Keratinocyte (primary cell): ENCODE measurements around the gene RTP2. TPM values are rescaled to one million over a fixed set of nuclear protein-coding genes. Genes with fewer than 3 reads are reported as not detected.
A peak's percentile ranks its signal among the peaks of the same experiment; 100 is the strongest.

ENCODE experiments used
- DNase-seq: peaks from one replicate; pipeline ENCODE4 v3.0.0-alpha.2; 2011; ENCODE audit warnings: low read depth, missing footprints, low spot score
- FAIRE-seq: peaks from 2 replicates; lab custom pipeline; 2011; peaks lifted over from hg19 to GRCh38; lab: Jason Lieb, UNC
- H2AFZ ChIP-seq: 2 replicates; pipeline ENCODE4 v1.6.0; 2012; ENCODE audit warnings: low read length, control low read depth, inconsistent platforms; ENCODE audit not compliant: control insufficient read depth
- H3K27ac ChIP-seq: 2 replicates; pipeline ENCODE4 v1.5.1; 2011; ENCODE audit warnings: low read length; ENCODE audit not compliant: control insufficient read depth, insufficient read depth
- H3K27me3 ChIP-seq: 3 replicates; pipeline ENCODE4 v1.6.0; 2011; ENCODE audit warnings: low read length; ENCODE audit not compliant: control insufficient read depth, insufficient read depth; ENCODE audit errors: extremely low read depth
- H3K36me3 ChIP-seq, 2 experiments: 2 replicates in 1 of 2; 3 replicates in 1 of 2; pipeline ENCODE4 v1.5.1; 2011; ENCODE audit warnings: low read length in 2 of 2, mild to moderate bottlenecking in 1 of 2; ENCODE audit not compliant: control insufficient read depth in 2 of 2, insufficient read depth in 2 of 2; ENCODE audit errors: extremely low read depth in 1 of 2
- H3K4me1 ChIP-seq: 3 replicates; pipeline ENCODE4 v1.5.1; 2011; ENCODE audit warnings: low read length; ENCODE audit not compliant: control insufficient read depth, insufficient read depth; ENCODE audit errors: extremely low read depth
- H3K4me2 ChIP-seq: 3 replicates; pipeline ENCODE4 v1.6.0; 2011; ENCODE audit warnings: low read depth, low read length; ENCODE audit not compliant: control insufficient read depth, insufficient read depth; ENCODE audit errors: extremely low read depth
- H3K4me3 ChIP-seq, 3 experiments: fragments of 200-600 bp in 1 of 3; sonication (generic) in 1 of 3; 2 replicates in 2 of 3; 3 replicates in 1 of 3; pipeline ENCODE4 v1.5.1; 2011 to 2016; ENCODE audit warnings: low read length in 3 of 3, mild to moderate bottlenecking in 3 of 3, control low read depth in 2 of 3, inconsistent platforms in 1 of 3, low read depth in 1 of 3, mixed read lengths in 1 of 3, mixed run types in 1 of 3, moderate library complexity in 1 of 3; ENCODE audit not compliant: control insufficient read depth in 2 of 3, insufficient read depth in 2 of 3; ENCODE audit errors: extremely low read depth in 1 of 3
- H3K79me2 ChIP-seq: 2 replicates; pipeline ENCODE4 v1.6.0; 2012; ENCODE audit warnings: low read length; ENCODE audit not compliant: control insufficient read depth, insufficient read depth
- H3K9ac ChIP-seq: 3 replicates; pipeline ENCODE4 v1.6.0; 2011; ENCODE audit warnings: low read length; ENCODE audit not compliant: control insufficient read depth, insufficient read depth; ENCODE audit errors: extremely low read depth
- H3K9me1 ChIP-seq: 3 replicates; pipeline ENCODE4 v1.6.0; 2011; ENCODE audit warnings: low read length; ENCODE audit not compliant: control insufficient read depth, insufficient read depth; ENCODE audit errors: extremely low read depth
- H3K9me3 ChIP-seq: 2 replicates; pipeline ENCODE4 v1.5.1; 2012; ENCODE audit warnings: low read depth, low read length; ENCODE audit not compliant: control insufficient read depth
- H4K20me1 ChIP-seq: 3 replicates; pipeline ENCODE4 v1.6.0; 2011; ENCODE audit warnings: low read length; ENCODE audit not compliant: control insufficient read depth, insufficient read depth; ENCODE audit errors: extremely low read depth
- EZH2 ChIP-seq: IDR thresholded peaks from one replicate; pipeline ENCODE4 v1.6.1; 2012; ENCODE audit warnings: inconsistent platforms, mild to moderate bottlenecking, low read length, moderate library complexity
- dilution Hi-C: fragments of 300-500 bp; cut with MboI; formaldehyde crosslinking; loops from one replicate; pipeline ENCODE4 v1.7.0; 2020; ENCODE audit warnings: low sequenced_read_pairs; ENCODE audit not compliant: extremely low pct_ligation_motif_present
- polyA plus RNA-seq, 5 experiments: library from polyadenylated mRNA; depleted of rRNA in 3 of 5; stranded (reverse) in 3 of 5; stranded (forward) in 1 of 5; unstranded in 1 of 5; fragments of >200 nt; gene quantifications; 1 replicate in 1 of 5; 2 replicates in 3 of 5; 3 replicates in 1 of 5; pipeline versions ENCODE4 v1.2.1 to v1.2.3, GENCODE V29; 2011 to 2012; ENCODE audit warnings: missing spikeins in 2 of 5, low read depth in 1 of 5, low replicate concordance in 1 of 5
- TF ChIP-seq, protein P1 (sequence below), 3 experiments: IDR thresholded peaks in 1 of 3; conservative IDR thresholded peaks in 1 of 3; optimal IDR thresholded peaks in 1 of 3; 2 replicates in 2 of 3; 3 replicates in 1 of 3; pipeline versions ENCODE3 to v1.5.1; 2011; ENCODE audit warnings: low read length in 3 of 3, mild to moderate bottlenecking in 3 of 3, moderate library complexity in 2 of 3, control low read depth in 1 of 3, inconsistent platforms in 1 of 3; ENCODE audit not compliant: insufficient read depth in 2 of 3; ENCODE audit errors: extremely low read depth in 1 of 3

RTP2 gene
- polyA plus RNA-seq, 1 donor (not counting 4 experiments of a cell fraction or from before 2014, with no cell fraction given), result not detected

GRCh38 chr3:187750006-187750512 is 47.7 kb upstream of the RTP2 start:
- Histone ChIP-seq H3K9me3 (no peaks in the 10 kb centered on the region), H3K79me2 (no peaks in the 10 kb centered on the region), H3K4me2 (peak overlapping the region; percentile 84), H3K36me3 (peaks cover 0 to 2% of the 10 kb centered on the region in 2 experiments), H3K9me1 (no peaks in the 10 kb centered on the region), H3K27ac (peak overlapping the region; percentile 68), H3K9ac (peak overlapping the region; percentile 70), H4K20me1 (no peaks in the 10 kb centered on the region), H3K4me1 (peaks cover 28% of the 10 kb centered on the region), H3K4me3 (peak overlapping the region; percentile 14 to 76 (median 56)), H2AFZ (peak overlapping the region; percentile 95), H3K27me3 (no peaks in the 10 kb centered on the region)
- dilution Hi-C loops, result no loop called here
- DNase-seq (no peak), FAIRE-seq (peak; percentile 87)
- no peak for TF ChIP-seq EZH2
- TF ChIP-seq, protein P1, sequence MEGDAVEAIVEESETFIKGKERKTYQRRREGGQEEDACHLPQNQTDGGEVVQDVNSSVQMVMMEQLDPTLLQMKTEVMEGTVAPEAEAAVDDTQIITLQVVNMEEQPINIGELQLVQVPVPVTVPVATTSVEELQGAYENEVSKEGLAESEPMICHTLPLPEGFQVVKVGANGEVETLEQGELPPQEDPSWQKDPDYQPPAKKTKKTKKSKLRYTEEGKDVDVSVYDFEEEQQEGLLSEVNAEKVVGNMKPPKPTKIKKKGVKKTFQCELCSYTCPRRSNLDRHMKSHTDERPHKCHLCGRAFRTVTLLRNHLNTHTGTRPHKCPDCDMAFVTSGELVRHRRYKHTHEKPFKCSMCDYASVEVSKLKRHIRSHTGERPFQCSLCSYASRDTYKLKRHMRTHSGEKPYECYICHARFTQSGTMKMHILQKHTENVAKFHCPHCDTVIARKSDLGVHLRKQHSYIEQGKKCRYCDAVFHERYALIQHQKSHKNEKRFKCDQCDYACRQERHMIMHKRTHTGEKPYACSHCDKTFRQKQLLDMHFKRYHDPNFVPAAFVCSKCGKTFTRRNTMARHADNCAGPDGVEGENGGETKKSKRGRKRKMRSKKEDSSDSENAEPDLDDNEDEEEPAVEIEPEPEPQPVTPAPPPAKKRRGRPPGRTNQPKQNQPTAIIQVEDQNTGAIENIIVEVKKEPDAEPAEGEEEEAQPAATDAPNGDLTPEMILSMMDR (optimal IDR thresholded peaks at IDR 0.05 in 1 of 3, IDR thresholded peaks at IDR 0.05 in 1 of 3, conservative IDR thresholded peaks at IDR 0.05 in 1 of 3; ENCODE audit: extremely low read depth in 1 of 3, insufficient read depth in 2 of 3, low read length in 3 of 3), result no peak

DNA sequence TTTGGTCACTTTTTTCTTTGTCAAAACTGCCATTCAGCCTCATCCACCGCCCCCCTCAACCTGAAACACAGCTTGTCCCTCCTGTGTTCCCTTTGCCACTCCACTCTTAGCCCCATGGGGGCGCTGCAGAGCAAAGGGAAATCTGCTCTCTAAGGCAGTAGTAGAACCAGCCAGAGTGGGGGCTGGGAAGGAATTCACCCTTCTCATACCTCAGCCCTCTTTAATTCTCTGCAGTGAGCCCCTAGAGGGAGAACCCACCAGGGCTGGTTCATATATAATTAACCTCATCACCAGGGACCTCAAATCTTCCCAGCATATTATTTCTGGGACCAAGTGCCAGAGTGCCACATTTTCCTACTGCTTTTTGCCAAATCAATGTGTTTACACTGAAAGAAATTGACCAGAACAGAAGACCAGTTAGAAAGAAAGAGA is 45.7 kb upstream of the RTP2 start:
- Histone ChIP-seq H3K4me2 (peak overlapping the region; percentile 5), H3K27ac (no peak overlapping the region), H3K36me3 (peaks cover 0 to 2% of the 10 kb centered on the region in 2 experiments), H3K79me2 (peaks cover 17% of the 10 kb centered on the region), H3K9ac (no peak overlapping the region), H3K4me3 (no peak overlapping the region), H2AFZ (no peak overlapping the region), H3K9me1 (no peaks in the 10 kb centered on the region), H3K4me1 (peaks cover 29% of the 10 kb centered on the region), H3K27me3 (no peaks in the 10 kb centered on the region), H3K9me3 (no peaks in the 10 kb centered on the region), H4K20me1 (no peaks in the 10 kb centered on the region)
- dilution Hi-C loops, result loop anchor here (25.0 kb wide), 1 partner anchor 1189 kb away; no protein-coding TSS in a partner anchor
- TF ChIP-seq EZH2, result no peak
- TF ChIP-seq, protein P1 (optimal IDR thresholded peaks at IDR 0.05 in 1 of 3, IDR thresholded peaks at IDR 0.05 in 1 of 3, conservative IDR thresholded peaks at IDR 0.05 in 1 of 3; ENCODE audit: extremely low read depth in 1 of 3, insufficient read depth in 2 of 3, low read length in 3 of 3), result peak; percentile 97 to 98 (median 97)
- FAIRE-seq (peak; percentile 80), DNase-seq (no peak)
